Progenitor cell of endocrine pancreas (in vitro differentiated cells): ENCODE measurements around the gene DOCK2. TPM values are rescaled to one million over a fixed set of nuclear protein-coding genes. Genes with fewer than 3 reads are reported as not detected.

ENCODE experiments used
- DNase-seq: peaks from one replicate; pipeline ENCODE4 v3.0.0; 2021; ENCODE audit warnings: low spot score; ENCODE audit not compliant: unreplicated experiment
- H3K27ac Mint-ChIP-seq: 2 replicates; pipeline ENCODE4 v1.8.0; 2021; ENCODE audit warnings: mild to moderate bottlenecking, moderate library complexity, mixed read lengths
- H3K27me3 Mint-ChIP-seq: 2 replicates; pipeline ENCODE4 v1.8.0; 2021; ENCODE audit warnings: mixed read lengths
- H3K36me3 Mint-ChIP-seq: 2 replicates; pipeline ENCODE4 v1.8.0; 2022; ENCODE audit warnings: mixed read lengths; ENCODE audit not compliant: insufficient read depth
- H3K4me1 Mint-ChIP-seq: 2 replicates; pipeline ENCODE4 v1.8.0; 2021; ENCODE audit warnings: low read depth, mixed read lengths
- H3K4me3 Mint-ChIP-seq: 2 replicates; pipeline ENCODE4 v1.8.0; 2021; ENCODE audit warnings: low read depth, mild to moderate bottlenecking, moderate library complexity, mixed read lengths
- H3K9me3 Mint-ChIP-seq: 2 replicates; pipeline ENCODE4 v1.8.0; 2021; ENCODE audit warnings: low read depth, mixed read lengths
- total RNA-seq: library from RNA; stranded (reverse); gene quantifications from 2 replicates; pipeline ENCODE4 v1.2.1, GENCODE V29; 2021
- TF ChIP-seq, protein P1 (sequence below): fragments of 200-600 bp; sonication (generic); IDR thresholded peaks from one replicate; pipeline ENCODE4 v1.5.0; 2021; ENCODE audit warnings: antibody characterized with exemption, mild to moderate bottlenecking; ENCODE audit not compliant: unreplicated experiment

Gene DOCK2
- total RNA-seq, 1 donor from 2014 or later: not detected

GRCh38 chr5:169935762-169936161, 298.7 kb downstream of the DOCK2 start:
- TF ChIP-seq, protein P1, sequence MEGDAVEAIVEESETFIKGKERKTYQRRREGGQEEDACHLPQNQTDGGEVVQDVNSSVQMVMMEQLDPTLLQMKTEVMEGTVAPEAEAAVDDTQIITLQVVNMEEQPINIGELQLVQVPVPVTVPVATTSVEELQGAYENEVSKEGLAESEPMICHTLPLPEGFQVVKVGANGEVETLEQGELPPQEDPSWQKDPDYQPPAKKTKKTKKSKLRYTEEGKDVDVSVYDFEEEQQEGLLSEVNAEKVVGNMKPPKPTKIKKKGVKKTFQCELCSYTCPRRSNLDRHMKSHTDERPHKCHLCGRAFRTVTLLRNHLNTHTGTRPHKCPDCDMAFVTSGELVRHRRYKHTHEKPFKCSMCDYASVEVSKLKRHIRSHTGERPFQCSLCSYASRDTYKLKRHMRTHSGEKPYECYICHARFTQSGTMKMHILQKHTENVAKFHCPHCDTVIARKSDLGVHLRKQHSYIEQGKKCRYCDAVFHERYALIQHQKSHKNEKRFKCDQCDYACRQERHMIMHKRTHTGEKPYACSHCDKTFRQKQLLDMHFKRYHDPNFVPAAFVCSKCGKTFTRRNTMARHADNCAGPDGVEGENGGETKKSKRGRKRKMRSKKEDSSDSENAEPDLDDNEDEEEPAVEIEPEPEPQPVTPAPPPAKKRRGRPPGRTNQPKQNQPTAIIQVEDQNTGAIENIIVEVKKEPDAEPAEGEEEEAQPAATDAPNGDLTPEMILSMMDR: no peak
- no peaks in the 10 kb centered on the region for H3K36me3 Mint-ChIP-seq
- H3K9me3 Mint-ChIP-seq: no peaks in the 10 kb centered on the region
- no peak overlapping the region for H3K27ac Mint-ChIP-seq
- no peak for DNase-seq
- H3K4me1 Mint-ChIP-seq: no peaks in the 10 kb centered on the region
- no peak overlapping the region for H3K4me3 Mint-ChIP-seq
- peaks cover 28% of the 10 kb centered on the region for H3K27me3 Mint-ChIP-seq

DNA sequence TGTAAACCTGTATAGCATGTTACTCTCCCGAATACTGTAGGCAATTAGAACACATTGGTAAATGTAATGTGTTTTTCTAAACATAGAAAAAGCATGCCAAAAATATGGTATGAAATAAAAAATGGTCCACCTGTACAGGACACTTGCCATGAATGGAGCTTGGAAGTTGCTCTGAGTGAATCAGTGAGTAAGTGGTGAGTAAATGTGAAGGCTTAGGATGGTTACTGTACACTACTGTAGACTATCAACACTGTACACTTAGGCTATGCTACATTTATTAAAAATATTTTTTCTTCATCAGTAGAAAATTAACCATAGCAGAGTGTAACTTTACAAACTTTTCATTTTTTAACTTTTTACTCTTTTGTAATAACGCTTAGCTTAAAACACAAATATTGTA, 301.4 kb downstream of the DOCK2 start:
- H3K9me3 Mint-ChIP-seq: no peaks in the 10 kb centered on the region
- peaks cover 21% of the 10 kb centered on the region for H3K27me3 Mint-ChIP-seq
- TF ChIP-seq, protein P1: no peak
- H3K27ac Mint-ChIP-seq: no peak overlapping the region
- DNase-seq: no peak
- no peaks in the 10 kb centered on the region for H3K36me3 Mint-ChIP-seq
- H3K4me3 Mint-ChIP-seq: no peak overlapping the region
- no peaks in the 10 kb centered on the region for H3K4me1 Mint-ChIP-seq

GRCh38 chr5:169939731-169940130, 302.7 kb downstream of the DOCK2 start:
- Mint-ChIP-seq H3K9me3 (no peaks in the 10 kb centered on the region), H3K27ac (no peak overlapping the region), H3K27me3 (peaks cover 20% of the 10 kb centered on the region), H3K4me3 (no peak overlapping the region), H3K36me3 (no peaks in the 10 kb centered on the region), H3K4me1 (no peaks in the 10 kb centered on the region)
- no peak for DNase-seq
- TF ChIP-seq, protein P1: no peak

GRCh38 chr5:169941542-169941941, 304.5 kb downstream of the DOCK2 start:
- TF ChIP-seq, protein P1: no peak
- peaks cover 23% of the 10 kb centered on the region for H3K27me3 Mint-ChIP-seq
- no peak overlapping the region for H3K27ac Mint-ChIP-seq
- no peak for DNase-seq
- H3K9me3 Mint-ChIP-seq: no peaks in the 10 kb centered on the region
- H3K4me1 Mint-ChIP-seq: peaks cover 6% of the 10 kb centered on the region
- no peaks in the 10 kb centered on the region for H3K36me3 Mint-ChIP-seq
- no peak overlapping the region for H3K4me3 Mint-ChIP-seq

DNA sequence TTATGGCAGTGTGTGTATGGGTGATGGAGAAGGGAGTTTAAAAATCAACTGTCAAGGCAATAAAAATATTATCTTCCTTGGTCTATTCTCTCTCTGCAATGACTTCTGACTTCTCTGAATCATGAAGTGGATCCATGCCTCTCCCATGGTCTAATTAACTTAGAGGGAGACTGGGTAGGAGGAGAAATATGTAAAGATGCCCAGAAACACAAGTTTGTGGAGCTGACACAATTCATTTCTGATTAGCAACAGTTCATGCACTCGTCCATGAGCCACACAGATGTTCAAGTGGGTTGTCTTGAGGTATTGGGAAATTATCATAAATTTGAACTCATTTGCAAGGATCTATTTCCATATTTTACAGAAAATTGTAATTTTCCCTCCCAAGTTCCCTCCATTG, 305.1 kb downstream of the DOCK2 start:
- no peak for DNase-seq
- H3K27me3 Mint-ChIP-seq: peaks cover 22% of the 10 kb centered on the region
- H3K36me3 Mint-ChIP-seq: no peaks in the 10 kb centered on the region
- TF ChIP-seq, protein P1: no peak
- no peak overlapping the region for H3K4me3 Mint-ChIP-seq
- no peaks in the 10 kb centered on the region for H3K9me3 Mint-ChIP-seq
- peaks cover 6% of the 10 kb centered on the region for H3K4me1 Mint-ChIP-seq
- no peak overlapping the region for H3K27ac Mint-ChIP-seq
